GM18909 (cell line): Measurements from ENCODE around the gene AURKB.
A peak's percentile ranks its signal among the peaks of the same experiment; 100 is the strongest.
"Not testable (repeated sequence)": the region's sequence is repeated elsewhere in the genome, so short reads cannot be mapped to it uniquely, and the experiment has no call there.

ENCODE experiments used
- ATAC-seq: cut with Tn5 transposase; IDR thresholded peaks from one replicate; pipeline ENCODE4 v1.9.1; 2021; ENCODE audit warnings: mild to moderate bottlenecking; ENCODE audit not compliant: unreplicated experiment, poor library complexity

Gene AURKB

DNA sequence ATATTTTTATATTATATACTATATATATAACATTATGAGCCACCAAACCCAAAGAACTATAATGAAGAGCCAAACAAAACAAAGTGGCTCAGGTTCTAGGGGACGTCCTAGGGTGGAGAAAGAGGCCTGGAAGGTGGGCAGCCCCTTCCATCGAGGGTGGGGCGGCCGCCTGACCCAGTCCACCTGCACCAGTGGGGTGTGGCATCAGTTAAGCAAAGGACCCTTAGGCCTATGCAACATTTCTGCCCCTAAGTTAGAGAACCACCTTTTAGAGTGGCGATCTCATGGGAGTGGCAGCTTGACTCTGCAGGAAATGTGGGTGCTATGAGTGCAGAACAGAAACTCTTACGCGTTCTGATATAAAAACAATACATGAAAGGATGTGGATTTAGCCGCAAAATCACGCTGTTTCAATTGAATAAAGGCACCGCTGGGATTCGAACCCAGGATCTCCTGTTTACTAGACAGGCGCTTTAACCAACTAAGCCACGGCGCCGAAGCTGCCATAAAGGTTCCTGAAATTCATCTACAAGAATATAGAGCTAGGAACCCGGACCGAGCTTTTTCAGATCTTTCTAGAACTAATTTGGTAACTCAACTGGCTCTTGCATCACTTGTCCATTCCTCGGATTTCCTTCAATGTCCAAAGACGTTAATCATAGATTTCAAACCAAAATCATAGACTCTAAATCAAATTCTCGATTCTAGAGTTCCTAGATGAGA lies 15.6 kb upstream of the AURKB start:
- ATAC-seq: no peak

DNA sequence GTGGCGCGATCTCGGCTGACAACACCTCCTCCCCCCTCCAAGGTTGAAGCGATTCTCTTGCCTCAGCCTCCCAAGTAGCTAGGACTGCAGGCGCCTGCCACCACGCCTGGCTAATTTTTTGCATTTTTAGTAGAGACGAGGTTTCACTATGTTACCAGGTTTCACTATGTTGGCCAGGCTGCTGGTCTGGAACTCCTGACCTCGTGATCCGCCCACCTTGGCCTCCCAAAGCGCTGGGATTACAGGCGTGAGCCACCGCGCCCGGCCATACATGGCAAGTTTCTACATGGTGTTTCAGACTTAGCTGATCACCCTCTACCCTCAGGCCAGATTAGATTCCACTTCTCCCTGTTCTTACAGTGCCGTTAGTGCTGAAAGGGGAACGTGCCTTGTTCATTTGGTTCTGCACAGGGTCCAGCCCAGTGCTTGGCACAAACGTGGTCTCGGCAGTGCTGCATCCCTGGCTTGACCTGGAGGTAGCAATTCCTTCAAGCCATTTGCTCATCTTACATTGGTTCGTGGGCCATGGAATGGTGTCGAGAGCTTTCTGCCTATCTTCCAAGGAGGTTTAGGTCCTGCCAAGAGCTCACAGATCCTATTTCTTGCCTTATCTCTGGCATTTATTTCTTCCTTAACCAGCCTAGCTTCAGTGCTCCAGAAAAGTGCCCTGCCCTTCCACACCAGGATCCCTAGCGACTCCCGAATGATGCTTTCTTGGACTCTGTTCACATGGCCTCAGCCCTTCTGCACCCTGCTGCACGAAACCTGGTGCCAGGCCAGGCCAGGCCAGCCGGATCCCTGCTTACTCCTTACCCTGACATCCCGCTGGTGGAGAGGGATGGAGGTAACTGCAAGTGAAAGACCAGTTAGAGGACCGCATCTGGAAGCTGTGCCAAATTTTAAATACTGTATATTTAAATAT lies 14.8 kb upstream of the AURKB start:
- no peak for ATAC-seq

DNA sequence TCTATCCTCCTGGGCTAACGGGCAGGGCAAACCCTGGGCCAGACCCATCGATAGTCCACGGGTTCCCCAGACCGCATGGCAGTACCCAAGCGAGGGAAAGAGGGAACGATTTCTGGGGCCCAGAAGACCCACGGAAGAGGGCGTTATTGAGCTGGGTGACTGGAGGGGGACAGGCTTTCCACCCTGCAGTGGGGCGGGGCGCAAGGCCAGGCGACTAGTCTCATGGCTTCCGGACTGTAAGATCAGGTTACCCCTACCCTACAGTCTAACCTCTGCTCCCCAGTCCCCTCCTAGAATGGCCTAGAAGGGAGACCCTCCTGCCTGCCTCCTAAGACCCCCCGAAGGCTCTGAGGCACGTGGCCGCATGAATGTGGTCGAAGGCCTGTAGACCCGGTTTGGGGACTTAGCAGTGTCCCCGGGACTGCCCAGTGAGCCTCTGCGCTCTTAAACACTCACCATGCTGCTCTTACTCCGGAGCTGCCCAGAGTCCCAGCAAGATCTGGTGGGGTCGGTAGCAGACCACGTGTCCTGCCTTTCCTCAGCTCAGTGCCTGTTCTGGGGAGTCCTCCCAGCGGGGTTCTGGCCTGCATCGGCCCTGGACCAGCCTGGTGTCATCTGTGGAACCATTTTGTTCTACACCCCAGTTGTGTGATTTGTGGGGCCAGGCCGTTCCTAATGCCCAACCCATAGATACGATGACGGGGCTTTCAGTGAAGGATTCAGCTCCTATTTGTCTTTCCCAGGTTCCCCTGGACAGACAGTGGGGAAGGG lies 13.2 kb upstream of the AURKB start:
- ATAC-seq: peak; percentile 3

GRCh38 chr17:8222630-8223355 lies 12.4 kb upstream of the AURKB start:
- ATAC-seq: peak; percentile 39

DNA sequence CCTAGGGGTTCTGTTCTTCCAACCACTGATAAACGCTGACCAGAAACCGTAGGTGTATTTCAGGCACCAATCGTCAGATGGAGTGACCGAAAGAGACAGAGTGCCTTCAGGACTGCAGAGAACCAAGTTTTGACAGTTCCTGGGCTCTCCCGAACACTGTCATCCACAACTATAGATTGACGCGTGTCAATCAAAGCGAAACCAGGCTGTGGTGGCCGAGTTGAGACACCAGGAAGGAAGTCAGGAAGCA lies 11.9 kb upstream of the AURKB start:
- peak; percentile 33 for ATAC-seq

DNA sequence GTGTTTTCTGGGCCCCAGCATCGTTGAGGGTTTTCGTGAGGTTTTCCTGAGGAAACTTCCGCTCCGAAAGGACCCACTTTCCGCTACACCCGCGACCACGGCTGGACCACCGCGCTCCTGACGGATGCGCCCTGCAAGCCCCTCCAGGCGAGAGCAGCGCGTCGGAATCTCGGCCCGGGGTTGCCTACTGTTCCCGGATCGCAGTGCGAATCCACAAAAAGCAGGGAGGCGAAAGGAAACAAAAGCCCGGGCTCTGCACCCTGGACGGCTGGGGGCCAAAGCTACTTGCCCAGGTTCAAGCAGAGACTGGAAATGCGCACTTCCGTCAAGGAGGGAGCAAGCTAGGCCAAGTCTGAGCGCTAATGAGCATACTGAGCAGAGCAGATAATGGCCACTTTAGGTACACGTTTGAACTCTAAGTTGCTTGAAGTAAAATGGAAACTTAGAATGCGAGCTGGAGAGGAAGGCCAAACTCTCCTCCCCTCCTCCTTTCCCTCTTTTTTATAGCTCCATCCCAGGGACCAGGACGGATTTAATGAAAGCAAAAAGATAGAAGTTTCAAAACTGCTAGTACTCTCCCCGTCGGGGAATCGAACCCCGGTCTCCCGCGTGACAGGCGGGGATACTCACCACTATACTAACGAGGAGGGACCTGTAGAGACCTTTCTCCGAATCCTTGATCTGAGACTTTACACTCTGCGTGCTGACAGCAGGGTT lies 11.4 kb upstream of the AURKB start:
- ATAC-seq: peak; percentile 39

DNA sequence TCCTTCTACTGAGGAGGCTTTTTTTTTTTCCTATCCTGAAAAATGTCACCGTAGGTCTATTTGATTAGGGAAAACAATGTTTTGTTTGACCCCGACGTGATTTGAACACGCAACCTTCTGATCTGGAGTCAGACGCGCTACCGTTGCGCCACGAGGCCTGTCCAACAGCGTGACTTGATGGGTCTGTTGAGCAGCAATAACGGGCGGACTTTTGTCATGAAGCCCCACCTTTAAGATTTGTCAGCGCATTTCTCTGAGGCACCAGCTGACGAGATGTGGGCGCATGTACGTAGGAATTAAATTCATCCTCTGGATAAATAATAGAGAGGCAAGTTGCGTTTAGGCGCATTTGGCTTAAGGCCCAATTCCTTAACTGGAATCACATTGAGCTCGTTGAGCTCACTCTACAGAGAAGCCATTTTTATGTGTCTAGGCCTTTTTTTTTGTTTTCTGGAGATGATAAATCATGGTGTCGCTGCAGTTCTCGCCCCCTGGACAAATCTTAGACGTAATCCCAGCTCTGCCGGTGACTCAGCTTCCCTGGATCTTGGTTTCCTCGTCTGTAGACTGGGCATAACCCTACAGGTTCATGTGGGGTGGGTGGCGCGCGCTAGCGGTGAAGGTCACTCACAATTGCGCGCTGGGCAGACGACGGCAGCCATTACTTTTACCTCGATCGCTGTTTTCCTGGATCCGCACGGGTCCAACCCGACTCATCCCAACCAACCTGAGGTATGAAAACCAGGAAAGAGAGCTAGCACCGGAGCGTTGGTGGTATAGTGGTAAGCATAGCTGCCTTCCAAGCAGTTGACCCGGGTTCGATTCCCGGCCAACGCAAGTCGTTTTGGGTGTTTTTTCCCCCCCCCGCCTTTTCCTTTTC lies 10.6 kb upstream of the AURKB start:
- ATAC-seq: no peak

- not testable (repeated sequence) for ATAC-seq
Measured at GRCh38 chr17:8214000-8214399, 3.6 kb upstream of the AURKB start.

GRCh38 chr17:8212312-8213180 lies 2.2 kb upstream of the AURKB start:
- ATAC-seq: no peak

- ATAC-seq: no peak
Measured at GRCh38 chr17:8210761-8211458, 535 bp upstream of the AURKB start.

- no peak for ATAC-seq
Measured at GRCh38 chr17:8206536-8206935, 3.8 kb downstream of the AURKB start.

DNA sequence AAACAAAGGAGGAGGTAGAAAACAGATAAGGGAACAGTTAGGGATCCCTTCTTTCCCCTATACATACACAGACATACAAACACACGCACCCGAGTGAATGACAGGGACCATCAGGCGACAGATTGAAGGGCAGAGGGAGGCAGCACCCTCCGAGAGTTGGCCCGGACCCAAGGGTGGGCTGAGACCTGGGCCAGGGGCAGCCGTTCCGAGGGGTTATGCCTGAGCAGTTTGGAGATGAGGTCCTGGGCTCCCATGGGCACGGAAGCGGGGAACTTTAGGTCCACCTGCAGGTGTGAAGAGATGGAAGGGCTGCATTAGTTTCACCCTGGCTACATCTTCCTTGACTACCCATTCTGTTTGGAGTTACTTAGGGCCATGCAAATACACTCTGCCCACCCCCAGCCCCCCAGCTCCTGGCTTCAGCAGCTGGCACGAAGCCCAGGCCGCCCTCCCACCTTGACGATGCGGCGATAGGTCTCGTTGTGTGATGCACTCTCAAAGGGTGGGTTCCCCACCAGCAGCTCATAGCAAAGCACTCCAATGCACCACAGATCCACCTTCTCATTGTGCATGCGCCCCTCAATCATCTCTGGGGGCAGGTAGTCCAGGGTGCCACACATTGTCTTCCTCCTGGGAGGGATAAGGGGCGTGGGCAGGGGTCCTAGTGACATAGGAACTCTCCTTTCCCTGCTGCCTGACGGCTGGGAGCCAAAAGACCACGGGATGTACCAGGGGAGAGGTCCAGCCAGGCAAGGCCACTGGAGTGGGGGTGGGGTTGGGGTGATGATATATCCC lies 5.4 kb downstream of the AURKB start:
- ATAC-seq: no peak

- peak; percentile 31 for ATAC-seq
Measured at GRCh38 chr17:8192070-8192815, 18.1 kb downstream of the AURKB start.

DNA sequence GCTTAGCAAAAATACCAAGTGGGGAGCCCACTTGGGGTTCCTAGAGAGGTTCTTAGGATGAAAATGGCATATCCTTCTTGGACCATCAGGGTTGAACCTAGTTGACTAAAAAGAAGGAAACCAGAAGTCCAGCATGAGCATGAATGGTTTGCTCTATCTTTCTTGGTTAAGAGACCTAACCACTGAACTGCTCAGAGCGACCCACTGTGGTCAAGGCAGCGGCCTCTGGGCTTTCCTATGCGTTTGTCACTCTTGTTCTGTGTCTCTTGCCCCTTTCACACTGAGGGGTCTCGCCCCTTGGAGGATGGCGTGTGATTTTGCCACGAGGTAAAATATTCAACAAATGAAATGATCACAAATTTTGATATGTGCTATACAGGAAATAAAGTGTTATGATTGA lies 19.9 kb downstream of the AURKB start:
- ATAC-seq: no peak

DNA sequence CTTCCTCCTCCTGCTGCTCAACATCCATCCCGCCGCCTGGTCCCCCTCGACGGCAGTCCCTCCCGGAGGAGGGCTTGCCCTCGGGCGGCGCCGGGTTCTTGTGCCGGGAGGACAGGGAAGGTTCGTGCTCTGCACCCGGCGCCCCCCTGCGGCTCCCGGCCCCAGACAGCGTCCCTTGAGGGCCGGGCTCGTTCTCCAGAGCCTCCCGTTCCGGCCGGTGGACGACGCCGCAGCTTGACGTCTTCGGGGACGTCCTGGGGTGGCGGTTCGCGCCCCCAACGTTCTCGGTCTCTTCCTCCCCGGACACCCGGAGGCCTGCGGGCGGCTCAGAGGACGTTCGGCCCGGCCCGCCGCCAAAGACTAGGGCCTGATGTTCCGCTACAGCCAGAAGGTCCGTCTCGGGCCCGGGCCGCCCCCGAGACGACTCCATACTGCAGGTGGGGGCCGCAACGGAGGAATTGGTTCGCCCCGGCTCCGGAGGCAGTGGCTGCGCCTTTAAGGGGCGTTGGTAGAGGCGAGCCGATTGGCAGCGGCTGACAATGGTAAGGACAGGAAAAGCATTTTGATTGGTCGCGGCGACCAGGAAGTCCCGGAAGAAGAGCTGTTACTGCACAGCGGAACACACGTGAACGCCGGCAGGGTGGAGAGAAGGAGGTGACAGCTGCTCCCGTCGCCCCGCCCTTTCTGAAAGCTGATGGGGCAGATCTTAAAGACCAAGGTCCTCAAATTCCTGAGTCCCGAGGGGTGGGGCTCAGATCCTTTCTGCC lies 20.5 kb downstream of the AURKB start, which contains the start of gene BORCS6:
Gene BORCS6, minus strand, starts transcription at position 470 of the 767 bp plus-strand sequence. Its CDS starts 40 bp downstream, at position 430.
- peak; percentile 49 for ATAC-seq
